HPDE6-E6E7 (cell line): ENCODE results near the gene GSK3B.

Source experiments
- DNase-seq: peaks from one replicate; pipeline ENCODE4 v3.0.0; 2011; ENCODE audit warnings: missing footprints; ENCODE audit errors: extremely low spot score

GSK3B gene

DNA sequence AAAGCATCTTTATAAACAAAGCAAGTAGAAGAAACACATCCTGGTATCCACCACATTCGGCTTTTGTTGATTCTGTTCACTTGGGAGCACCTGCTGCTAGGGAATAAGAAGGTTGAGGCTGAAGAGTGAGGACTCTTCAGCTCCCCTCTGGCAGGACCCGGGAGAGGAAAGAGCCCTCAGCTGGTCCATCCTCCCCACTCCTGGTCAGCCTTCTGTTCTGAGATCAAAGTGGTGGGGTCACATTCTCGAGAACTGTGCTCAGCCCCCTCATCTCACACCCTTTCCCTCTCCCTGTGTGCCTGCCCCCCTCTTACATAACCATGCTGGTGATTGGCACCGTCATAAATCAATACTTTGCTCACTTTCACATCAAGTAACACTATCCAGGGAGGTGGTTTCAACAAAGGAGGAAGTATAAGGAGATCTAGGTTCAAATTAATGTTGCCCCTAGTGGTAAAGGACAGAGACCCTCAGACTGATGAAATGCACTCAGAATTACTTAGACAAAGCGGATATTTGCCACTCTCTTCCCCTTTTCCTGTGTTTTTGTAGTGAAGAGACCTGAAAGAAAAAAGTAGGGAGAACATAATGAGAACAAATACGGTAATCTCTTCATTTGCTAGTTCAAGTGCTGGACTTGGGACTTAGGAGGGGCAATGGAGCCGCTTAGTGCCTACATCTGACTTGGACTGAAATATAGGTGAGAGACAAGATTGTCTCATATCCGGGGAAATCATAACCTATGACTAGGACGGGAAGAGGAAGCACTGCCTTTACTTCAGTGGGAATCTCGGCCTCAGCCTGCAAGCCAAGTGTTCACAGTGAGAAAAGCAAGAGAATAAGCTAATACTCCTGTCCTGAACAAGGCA, 312.7 kb downstream of the GSK3B start, which contains the start of gene NR1I2:
Gene NR1I2, plus strand, starts transcription at position 772 of the 869 bp plus-strand sequence.
- DNase-seq: no peak

- DNase-seq: no peak
Observed at GRCh38 chr3:119779731-119780383, 314.4 kb downstream of the GSK3B start.

DNA sequence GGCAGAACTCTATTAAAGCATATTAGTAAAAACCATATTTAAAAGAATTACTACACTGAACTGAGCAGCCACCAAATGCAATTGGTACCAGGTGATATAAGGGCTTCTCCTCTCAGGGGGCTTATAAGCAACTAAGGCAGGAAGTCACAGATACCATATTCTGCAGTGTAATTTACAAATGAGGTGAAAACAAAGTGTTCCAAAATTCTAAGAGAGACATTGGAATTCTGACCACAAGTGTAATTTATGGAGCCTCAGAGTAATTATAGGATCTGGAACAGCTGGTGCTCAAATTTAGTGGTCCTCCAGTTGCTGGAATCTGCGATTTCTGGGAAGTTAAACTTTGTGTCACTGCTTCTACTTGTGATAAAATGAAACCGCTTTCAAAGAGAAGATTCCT, 315.4 kb downstream of the GSK3B start:
- no peak for DNase-seq

- DNase-seq: no peak
Observed at GRCh38 chr3:119778176-119778575, 316.1 kb downstream of the GSK3B start.

- no peak for DNase-seq
Observed at GRCh38 chr3:119776304-119776703, 317.9 kb downstream of the GSK3B start.

GRCh38 chr3:119774444-119774843, 319.8 kb downstream of the GSK3B start:
- no peak for DNase-seq
